ELR (cell line): Measurements from ENCODE around the gene CLEC18A.
A peak's percentile ranks its signal among the peaks of the same experiment; 100 is the strongest.
"Not testable (repeated sequence)": the region's sequence is repeated elsewhere in the genome, so short reads cannot be mapped to it uniquely, and the experiment has no call there.

Experiments
- DNase-seq: peaks from one replicate; pipeline ENCODE4 v3.0.0-alpha.2; 2015; ENCODE audit warnings: low read depth

CLEC18A gene

GRCh38 chr16:69930117-69930776 lies 20.9 kb upstream of the CLEC18A start:
- peak; percentile 82 for DNase-seq

- no peak for DNase-seq
Observed at GRCh38 chr16:69931631-69932030, 19.5 kb upstream of the CLEC18A start.

GRCh38 chr16:69932228-69932627 lies 18.9 kb upstream of the CLEC18A start:
- no peak for DNase-seq

- no peak for DNase-seq
Observed at GRCh38 chr16:69932691-69933392, 18.3 kb upstream of the CLEC18A start.

GRCh38 chr16:69934044-69934443 lies 17.1 kb upstream of the CLEC18A start:
- DNase-seq = no peak

- DNase-seq = no peak
Observed at GRCh38 chr16:69934751-69935150, 16.4 kb upstream of the CLEC18A start.

GRCh38 chr16:69935278-69935711 lies 15.8 kb upstream of the CLEC18A start:
- no peak for DNase-seq

GRCh38 chr16:69935740-69936139 lies 15.4 kb upstream of the CLEC18A start:
- no peak for DNase-seq

GRCh38 chr16:69936252-69936651 lies 14.9 kb upstream of the CLEC18A start:
- DNase-seq = no peak

- no peak for DNase-seq
Observed at GRCh38 chr16:69936751-69937211, 14.4 kb upstream of the CLEC18A start.

- peak; percentile 30 for DNase-seq
Observed at GRCh38 chr16:69937465-69937951, 13.6 kb upstream of the CLEC18A start.

GRCh38 chr16:69938981-69939820 lies 11.9 kb upstream of the CLEC18A start:
- DNase-seq = no peak

- no peak for DNase-seq
Observed at GRCh38 chr16:69939821-69940585, 11.1 kb upstream of the CLEC18A start.

- no peak for DNase-seq
Observed at GRCh38 chr16:69940676-69941075, 10.5 kb upstream of the CLEC18A start.

- DNase-seq = no peak
Observed at GRCh38 chr16:69941251-69942098, 9.7 kb upstream of the CLEC18A start.

- no peak for DNase-seq
Observed at GRCh38 chr16:69942099-69942491, 9.0 kb upstream of the CLEC18A start.

GRCh38 chr16:69942627-69943170 lies 8.4 kb upstream of the CLEC18A start:
- DNase-seq = no peak

GRCh38 chr16:69943241-69944036 lies 7.7 kb upstream of the CLEC18A start:
- DNase-seq = not testable (repeated sequence)

- not testable (repeated sequence) for DNase-seq
Observed at GRCh38 chr16:69950411-69950810, 723 bp upstream of the CLEC18A start.

GRCh38 chr16:69951672-69952031 lies 518 bp downstream of the CLEC18A start:
- not testable (repeated sequence) for DNase-seq
